Astrocyte (in vitro differentiated cells and primary cell): ENCODE measurements around the gene MMP17. TPM values are rescaled to one million over a fixed set of nuclear protein-coding genes. Genes with fewer than 3 reads are reported as not detected.
A peak's percentile ranks its signal among the peaks of the same experiment; 100 is the strongest.

Experiments
- DNase-seq: peaks from one replicate; pipeline ENCODE4 v3.0.0-alpha.2; 2010; ENCODE audit warnings: low read depth
- FAIRE-seq: peaks from 2 replicates; lab custom pipeline; 2011; peaks lifted over from hg19 to GRCh38; lab: Jason Lieb, UNC
- H2AFZ ChIP-seq: 2 replicates; pipeline ENCODE4 v1.6.0; 2012; ENCODE audit warnings: low read depth, low read length, inconsistent platforms
- H3K27ac ChIP-seq: 2 replicates; pipeline ENCODE4 v1.5.1; 2011; ENCODE audit warnings: low read depth, low read length, inconsistent platforms
- H3K27me3 ChIP-seq: 2 replicates; pipeline ENCODE4 v1.6.0; 2011; ENCODE audit warnings: low read length, inconsistent platforms; ENCODE audit not compliant: insufficient read depth
- H3K36me3 ChIP-seq: 2 replicates; pipeline ENCODE4 v1.5.1; 2011; ENCODE audit warnings: low read length, inconsistent platforms; ENCODE audit not compliant: insufficient read depth
- H3K4me1 ChIP-seq: 2 replicates; pipeline ENCODE4 v1.5.1; 2011; ENCODE audit warnings: low read length, inconsistent platforms; ENCODE audit not compliant: insufficient read depth
- H3K4me2 ChIP-seq: 2 replicates; pipeline ENCODE4 v1.6.0; 2012; ENCODE audit warnings: low read length, inconsistent platforms
- H3K4me3 ChIP-seq: 2 replicates; pipeline ENCODE4 v1.5.1; 2011; ENCODE audit warnings: low read depth, mild to moderate bottlenecking, low read length, inconsistent platforms; ENCODE audit not compliant: insufficient read depth
- H3K79me2 ChIP-seq: 2 replicates; pipeline ENCODE4 v1.6.0; 2012; ENCODE audit warnings: mild to moderate bottlenecking, low read length, inconsistent platforms; ENCODE audit not compliant: insufficient read depth
- H3K9ac ChIP-seq: 2 replicates; pipeline ENCODE4 v1.6.0; 2012; ENCODE audit warnings: mild to moderate bottlenecking, low read length, inconsistent platforms
- H3K9me3 ChIP-seq: 2 replicates; pipeline ENCODE4 v1.5.1; 2012; ENCODE audit warnings: low read depth, mild to moderate bottlenecking, low read length, inconsistent platforms; ENCODE audit not compliant: insufficient read depth
- H4K20me1 ChIP-seq: 2 replicates; pipeline ENCODE4 v1.6.0; 2012; ENCODE audit warnings: low read length, inconsistent platforms; ENCODE audit not compliant: insufficient read depth
- H3K27ac Mint-ChIP-seq: one replicate; pipeline ENCODE4 v1.8.0; 2021; ENCODE audit warnings: mild to moderate bottlenecking, mixed read lengths; ENCODE audit not compliant: unreplicated experiment
- H3K27me3 Mint-ChIP-seq: one replicate; pipeline ENCODE4 v1.8.0; 2021; ENCODE audit warnings: low read depth, mixed read lengths; ENCODE audit not compliant: unreplicated experiment
- H3K36me3 Mint-ChIP-seq: one replicate; pipeline ENCODE4 v1.8.0; 2021; ENCODE audit warnings: low read depth, mixed read lengths; ENCODE audit not compliant: unreplicated experiment
- H3K4me1 Mint-ChIP-seq: one replicate; pipeline ENCODE4 v1.8.0; 2021; ENCODE audit warnings: low read depth, mixed read lengths; ENCODE audit not compliant: unreplicated experiment
- H3K4me3 Mint-ChIP-seq: one replicate; pipeline ENCODE4 v1.8.0; 2021; ENCODE audit warnings: mild to moderate bottlenecking, moderate library complexity, mixed read lengths; ENCODE audit not compliant: unreplicated experiment
- H3K9me3 Mint-ChIP-seq: one replicate; pipeline ENCODE4 v1.8.0; 2021; ENCODE audit warnings: mild to moderate bottlenecking, mixed read lengths; ENCODE audit not compliant: unreplicated experiment
- CTCF ChIP-seq: IDR thresholded peaks from 2 replicates; pipeline ENCODE4 v1.5.1; 2011; ENCODE audit warnings: low read depth, mild to moderate bottlenecking, inconsistent platforms, low read length, moderate library complexity; ENCODE audit not compliant: insufficient read depth
- EZH2 ChIP-seq: IDR thresholded peaks from 2 replicates; pipeline ENCODE4 v1.6.1; 2012; ENCODE audit warnings: mild to moderate bottlenecking, low read length, inconsistent platforms; ENCODE audit not compliant: insufficient read depth
- total RNA-seq: library from RNA; stranded (reverse); gene quantifications from 2 replicates; pipeline ENCODE4 v1.2.1, GENCODE V29; 2021

Gene MMP17
- total RNA-seq, 1 donor from 2014 or later = 8.4 TPM

- Mint-ChIP-seq H3K4me1 (peaks cover 26% of the 10 kb centered on the region), H3K27ac (peak overlapping the region; percentile 36), H3K9me3 (no peaks in the 10 kb centered on the region), H3K27me3 (no peaks in the 10 kb centered on the region), H3K4me3 (no peak overlapping the region), H3K36me3 (no peaks in the 10 kb centered on the region)
- peak overlapping the region; percentile 30 for H3K4me2 ChIP-seq
- no peak overlapping the region for H3K9ac ChIP-seq
- no peak for TF ChIP-seq CTCF
- TF ChIP-seq EZH2 = no peak
- H3K4me1 ChIP-seq = peaks cover 23% of the 10 kb centered on the region
- H3K36me3 ChIP-seq = no peaks in the 10 kb centered on the region
- no peaks in the 10 kb centered on the region for H3K79me2 ChIP-seq
- H4K20me1 ChIP-seq = no peaks in the 10 kb centered on the region
- H3K9me3 ChIP-seq = no peaks in the 10 kb centered on the region
- no peak overlapping the region for H2AFZ ChIP-seq
- no peak for FAIRE-seq
- peak; percentile 51 for DNase-seq
- H3K4me3 ChIP-seq = no peak overlapping the region
- no peak overlapping the region for H3K27ac ChIP-seq
- H3K27me3 ChIP-seq = no peaks in the 10 kb centered on the region
These were observed 37.1 kb downstream of the MMP17 start for GRCh38 chr12:131865180-131865875.

- Histone ChIP-seq H3K4me3 (no peak overlapping the region), H4K20me1 (no peaks in the 10 kb centered on the region), H3K4me2 (no peak overlapping the region), H3K79me2 (no peaks in the 10 kb centered on the region), H3K27me3 (no peaks in the 10 kb centered on the region), H3K36me3 (no peaks in the 10 kb centered on the region), H3K9ac (peak overlapping the region; percentile 18), H3K9me3 (no peaks in the 10 kb centered on the region), H2AFZ (peak overlapping the region; percentile 60), H3K27ac (no peak overlapping the region), H3K4me1 (peaks cover 24% of the 10 kb centered on the region)
- Mint-ChIP-seq H3K9me3 (no peaks in the 10 kb centered on the region), H3K27ac (peak overlapping the region; percentile 53), H3K4me3 (no peak overlapping the region), H3K36me3 (no peaks in the 10 kb centered on the region), H3K4me1 (peaks cover 20% of the 10 kb centered on the region), H3K27me3 (no peaks in the 10 kb centered on the region)
- FAIRE-seq (no peak), DNase-seq (no peak)
- no peak for TF ChIP-seq CTCF
- TF ChIP-seq EZH2 = no peak
These were observed 39.3 kb downstream of the MMP17 start for GRCh38 chr12:131867471-131867870.
